Activated CD4-positive, alpha-beta T cell treated with anti-CD3 and anti-CD28 coated beads for 36 hours (primary cell): ENCODE data around the gene SIRPG. TPM values are rescaled to one million over a fixed set of nuclear protein-coding genes. Genes with fewer than 3 reads are reported as not detected.

Source experiments
- ATAC-seq: fragments of 200-7000 bp; cut with Tn5 transposase; one replicate; pipeline ENCODE4 v1.10.0; 2021; ENCODE audit warnings: mild to moderate bottlenecking, moderate library complexity
- CTCF ChIA-PET: fragments of 350-600 bp; sonication (Branson Sonifier 250); formaldehyde crosslinking; loops from one replicate; lab custom pipeline; 2021; ENCODE audit warnings: antibody characterized with exemption; lab: Charles Lee
- POLR2A ChIA-PET: fragments of 350-600 bp; sonication (Branson Sonifier 250); formaldehyde crosslinking; loops from one replicate; lab custom pipeline; 2021; ENCODE audit warnings: antibody characterized with exemption, inconsistent platforms; lab: Charles Lee
- DNase-seq: peaks from one replicate; pipeline ENCODE4 v3.0.0-alpha.2; 2020
- H3K27ac Mint-ChIP-seq: one replicate; pipeline ENCODE4 v1.8.0; 2021; ENCODE audit warnings: mixed read lengths
- H3K27me3 Mint-ChIP-seq: one replicate; pipeline ENCODE4 v1.8.0; 2021; ENCODE audit warnings: mixed read lengths
- H3K36me3 Mint-ChIP-seq: one replicate; pipeline ENCODE4 v1.8.0; 2021; ENCODE audit warnings: low read depth, mixed read lengths
- H3K4me1 Mint-ChIP-seq: one replicate; pipeline ENCODE4 v1.8.0; 2021; ENCODE audit warnings: mixed read lengths
- H3K4me3 Mint-ChIP-seq: one replicate; pipeline ENCODE4 v1.8.0; 2021; ENCODE audit warnings: mild to moderate bottlenecking, moderate library complexity, mixed read lengths
- H3K9me3 Mint-ChIP-seq: one replicate; pipeline ENCODE4 v1.8.0; 2021; ENCODE audit warnings: low read depth, mixed read lengths
- intact Hi-C, 2 experiments: fragments of 100-400 bp; cut with DNase I in 1 of 2; cut with micrococcal nuclease in 1 of 2; formaldehyde crosslinking; loops; one replicate each; pipeline versions ENCODE4 v1.14.2 to v1.15.1; 2022 to 2024; cut with DNase I, micrococcal nuclease
- total RNA-seq, 2 experiments: library from RNA; stranded (reverse); gene quantifications; one replicate each; pipeline ENCODE4 v1.2.3, GENCODE V29; 2021

SIRPG gene
- total RNA-seq, 2 experiments from 2014 or later = 34.3 to 48.7 TPM

DNA sequence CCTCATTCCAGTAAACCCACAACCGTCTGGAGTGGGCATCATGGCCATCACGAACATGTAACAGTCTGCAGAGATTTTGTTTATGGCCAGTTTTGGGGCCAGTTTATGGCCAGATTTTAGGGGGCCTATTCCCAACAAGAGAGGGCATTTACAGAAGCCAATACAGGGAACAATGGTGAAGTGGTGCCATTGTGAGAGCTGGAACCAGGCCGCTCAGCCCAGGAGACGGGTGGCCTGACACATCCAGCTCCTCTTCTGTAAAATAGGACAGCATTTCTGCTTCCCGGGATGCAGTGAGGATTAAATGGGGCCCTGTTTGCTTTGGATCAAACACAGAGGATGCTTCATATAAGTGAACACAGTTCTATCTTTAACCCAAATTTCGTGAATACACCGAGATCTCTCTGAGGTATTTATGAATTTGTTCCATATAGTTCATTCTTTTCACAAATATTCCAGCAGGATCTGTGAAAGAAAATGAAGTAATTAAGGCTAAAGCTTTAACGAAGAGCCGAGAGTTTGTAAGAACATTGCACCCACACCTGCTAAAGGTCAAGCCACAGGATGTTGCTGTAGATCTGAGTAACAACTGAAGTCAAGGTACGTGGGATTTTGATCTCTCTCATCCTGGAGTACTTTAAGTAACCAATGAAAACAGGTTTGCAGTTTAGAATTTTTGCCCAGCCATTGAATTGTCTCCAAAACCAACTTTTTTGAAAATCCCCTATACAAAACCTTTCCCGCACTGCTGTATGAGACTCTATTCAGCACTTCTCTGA lies 14.5 kb upstream of the SIRPG start:
- POLR2A ChIA-PET = no interaction called here
- DNase-seq = peak; percentile 70
- CTCF ChIA-PET = no interaction called here

GRCh38 chr20:1669304-1669703 lies 11.7 kb upstream of the SIRPG start:
- intact Hi-C loops = loop anchor here (5.0 to 10.0 kb wide), 3 partner anchors 63 to 835 kb away; partner anchors contain the start of genes FAM110A (in 1 of the 2) and STK35 (in 1 of the 2)
- Mint-ChIP-seq H3K9me3 (peaks cover 4% of the 10 kb centered on the region), H3K4me1 (peaks cover 97% of the 10 kb centered on the region), H3K4me3 (no peak overlapping the region), H3K27ac (peak overlapping the region; percentile 97), H3K36me3 (peaks cover 35% of the 10 kb centered on the region), H3K27me3 (no peaks in the 10 kb centered on the region)
- POLR2A ChIA-PET = no interaction called here
- CTCF ChIA-PET = no interaction called here
- ATAC-seq (no peak), DNase-seq (no peak)

More for the DNA sequence above, 14.5 kb upstream of the SIRPG start:
- intact Hi-C loops = loop anchor here (1.0 to 2.0 kb wide), 4 partner anchors 8 to 19 kb away; no protein-coding TSS in a partner anchor
- peak; percentile 70 for ATAC-seq
- Mint-ChIP-seq H3K4me1 (peaks cover 99% of the 10 kb centered on the region), H3K4me3 (peak overlapping the region; percentile 57), H3K27ac (peak overlapping the region; percentile 97), H3K36me3 (peaks cover 44% of the 10 kb centered on the region), H3K9me3 (peaks cover 4% of the 10 kb centered on the region), H3K27me3 (no peaks in the 10 kb centered on the region)

GRCh38 chr20:1667502-1668085 lies 10.0 kb upstream of the SIRPG start:
- ChIA-PET POLR2A (interaction anchor here (0.7 kb wide), 1 partner anchor 45 kb away, joined by 3 read pairs; no protein-coding TSS in a partner anchor), CTCF (interaction anchor here (1.0 to 1.3 kb wide), 2 partner anchors 9 to 96 kb away, joined by 3 to 7 read pairs; no protein-coding TSS in a partner anchor)
- Mint-ChIP-seq H3K27me3 (no peaks in the 10 kb centered on the region), H3K4me3 (no peak overlapping the region), H3K27ac (peak overlapping the region; percentile 51), H3K36me3 (peaks cover 47% of the 10 kb centered on the region), H3K4me1 (peaks cover 97% of the 10 kb centered on the region), H3K9me3 (peaks cover 8% of the 10 kb centered on the region)
- ATAC-seq (peak; percentile 33), DNase-seq (peak; percentile 45)
- intact Hi-C loops = loop anchor here (5.0 to 10.0 kb wide), 3 partner anchors 65 to 833 kb away; partner anchors contain the start of genes FAM110A (in 1 of the 2) and STK35 (in 1 of the 2)

DNA sequence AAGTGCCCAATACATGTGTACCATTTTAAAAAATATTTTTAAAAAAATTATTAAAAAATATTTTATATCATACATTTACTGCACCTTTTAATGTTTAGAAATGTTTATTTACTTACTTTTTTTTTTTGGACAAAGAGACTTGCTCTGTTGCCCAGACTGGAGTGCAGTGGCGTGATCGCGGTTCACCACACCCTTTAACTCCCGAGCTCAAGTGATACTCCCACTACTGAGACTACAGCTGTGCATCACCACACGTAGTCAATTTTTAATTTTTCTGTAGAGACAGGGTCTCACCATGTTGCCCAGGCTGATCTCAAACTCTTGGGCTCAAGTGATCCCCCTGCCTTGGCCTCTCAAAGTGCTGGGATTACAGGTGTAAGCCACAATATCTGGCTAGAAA lies 9.2 kb upstream of the SIRPG start:
- ATAC-seq (no peak), DNase-seq (peak; percentile 46)
- Mint-ChIP-seq H3K27me3 (no peaks in the 10 kb centered on the region), H3K27ac (peak overlapping the region; percentile 51), H3K9me3 (peaks cover 8% of the 10 kb centered on the region), H3K36me3 (peaks cover 43% of the 10 kb centered on the region), H3K4me1 (peaks cover 97% of the 10 kb centered on the region), H3K4me3 (no peak overlapping the region)
- ChIA-PET CTCF (interaction anchor here (0.6 to 1.7 kb wide), 3 partner anchors 10 to 97 kb away, joined by 3 to 8 read pairs (median 3); no protein-coding TSS in a partner anchor), POLR2A (no interaction called here)
- intact Hi-C loops = loop anchor here (5.0 to 10.0 kb wide), 3 partner anchors 65 to 832 kb away; partner anchors contain the start of genes FAM110A (in 1 of the 2) and STK35 (in 1 of the 2)

DNA sequence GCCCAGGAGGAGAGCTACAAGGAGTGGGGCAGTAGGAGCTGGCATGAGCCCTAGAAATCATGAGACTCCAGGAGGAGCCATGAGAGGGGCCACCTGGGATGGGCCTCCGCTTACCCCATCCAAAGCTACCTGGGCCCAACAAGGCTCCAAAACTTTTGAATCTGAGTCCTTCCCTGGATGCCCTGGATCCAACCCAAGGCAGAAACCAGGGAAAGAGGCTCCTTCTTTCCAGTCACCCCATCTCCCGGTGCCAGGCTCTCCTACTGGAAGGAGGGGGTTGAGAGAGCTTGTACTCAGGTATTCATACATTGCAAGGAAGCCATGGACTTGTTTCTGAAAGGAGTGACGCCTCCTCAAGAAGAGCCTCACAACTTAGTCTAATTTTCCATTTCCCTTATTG lies 7.8 kb upstream of the SIRPG start:
- peaks cover 4% of the 10 kb centered on the region for H3K9me3 Mint-ChIP-seq
- peak; percentile 21 for ATAC-seq
- intact Hi-C loops = loop anchor here (2.0 to 10.0 kb wide), 4 partner anchors 67 to 831 kb away; partner anchors contain the start of genes FAM110A (in 1 of the 2) and STK35 (in 1 of the 2)
- no peak for DNase-seq
- H3K27me3 Mint-ChIP-seq = no peaks in the 10 kb centered on the region
- H3K27ac Mint-ChIP-seq = peak overlapping the region; percentile 98
- H3K4me3 Mint-ChIP-seq = peak overlapping the region; percentile 65
- H3K4me1 Mint-ChIP-seq = peaks cover 97% of the 10 kb centered on the region
- ChIA-PET CTCF (interaction anchor here (0.7 to 2.3 kb wide), 7 partner anchors 12 to 241 kb away, joined by 3 to 8 read pairs (median 4); no protein-coding TSS in a partner anchor), POLR2A (interaction anchor here (1.5 kb wide), 1 partner anchor 18 kb away, joined by 4 read pairs; no protein-coding TSS in a partner anchor)
- peaks cover 36% of the 10 kb centered on the region for H3K36me3 Mint-ChIP-seq

GRCh38 chr20:1664911-1665310 lies 7.3 kb upstream of the SIRPG start:
- DNase-seq (peak; percentile 78), ATAC-seq (peak; percentile 46)
- Mint-ChIP-seq H3K4me3 (peak overlapping the region; percentile 65), H3K27ac (peak overlapping the region; percentile 98), H3K36me3 (peaks cover 36% of the 10 kb centered on the region), H3K9me3 (peaks cover 4% of the 10 kb centered on the region), H3K27me3 (no peaks in the 10 kb centered on the region), H3K4me1 (peaks cover 96% of the 10 kb centered on the region)
- POLR2A ChIA-PET = interaction anchor here (1.5 kb wide), 1 partner anchor 18 kb away, joined by 4 read pairs; no protein-coding TSS in a partner anchor
- CTCF ChIA-PET = interaction anchor here (0.7 to 2.3 kb wide), 4 partner anchors 16 to 241 kb away, joined by 3 to 6 read pairs (median 4); no protein-coding TSS in a partner anchor
- intact Hi-C loops = loop anchor here (1.0 to 10.0 kb wide), 5 partner anchors 7 to 830 kb away; partner anchors contain the start of genes FAM110A (in 1 of the 2) and STK35 (in 1 of the 2)

- intact Hi-C loops = loop anchor here (1.0 to 10.0 kb wide), 3 partner anchors 8 to 829 kb away; partner anchors contain the start of gene FAM110A (in 1 of the 2)
- peaks cover 4% of the 10 kb centered on the region for H3K9me3 Mint-ChIP-seq
- H3K27ac Mint-ChIP-seq = peak overlapping the region; percentile 98
- ChIA-PET CTCF (interaction anchor here (0.5 to 0.9 kb wide), 2 partner anchors 25 to 988 kb away, joined by 3 read pairs; no protein-coding TSS in a partner anchor), POLR2A (no interaction called here)
- H3K36me3 Mint-ChIP-seq = peaks cover 35% of the 10 kb centered on the region
- peak overlapping the region; percentile 47 for H3K4me3 Mint-ChIP-seq
- peaks cover 96% of the 10 kb centered on the region for H3K4me1 Mint-ChIP-seq
- DNase-seq (peak; percentile 46), ATAC-seq (peak; percentile 55)
- no peaks in the 10 kb centered on the region for H3K27me3 Mint-ChIP-seq
Observed at GRCh38 chr20:1663917-1664316, 6.3 kb upstream of the SIRPG start.

DNA sequence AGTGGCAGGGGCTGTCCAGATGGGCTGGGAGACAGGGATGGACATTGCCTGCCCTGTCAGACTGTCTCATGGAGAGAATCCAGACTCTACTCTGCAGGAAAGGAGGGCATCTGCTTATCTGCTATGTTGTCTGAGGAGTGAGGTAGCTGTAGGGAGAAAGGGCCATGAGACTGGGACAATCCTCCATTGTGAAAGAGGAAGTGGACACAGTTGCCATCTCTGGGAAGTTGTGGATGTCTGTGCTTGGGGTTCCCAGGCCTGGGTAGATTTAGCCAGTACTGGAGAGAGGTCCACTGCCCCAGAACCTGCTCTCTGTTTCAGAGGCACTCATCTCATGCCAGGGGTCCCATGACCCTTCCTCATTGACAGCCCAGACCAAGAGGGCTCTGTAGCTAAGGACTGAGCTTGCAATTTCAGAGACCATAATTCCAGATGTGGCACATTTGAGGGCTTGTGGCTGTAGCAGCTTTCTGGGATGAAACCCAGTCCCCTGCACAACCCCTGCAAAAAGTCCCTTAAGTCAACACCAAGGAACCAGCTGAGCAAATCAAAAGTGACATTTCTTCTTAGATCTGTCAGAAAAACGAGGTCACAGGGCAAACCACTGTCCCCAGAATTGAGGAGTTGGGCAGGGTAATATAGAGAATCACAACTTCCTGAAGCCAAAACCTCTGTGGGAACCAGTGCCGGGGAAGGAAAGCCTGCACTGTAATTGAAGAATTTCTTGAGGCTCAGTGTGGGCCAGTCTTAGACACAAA lies 4.1 kb upstream of the SIRPG start:
- Mint-ChIP-seq H3K9me3 (peaks cover 4% of the 10 kb centered on the region), H3K4me1 (peaks cover 96% of the 10 kb centered on the region), H3K4me3 (no peak overlapping the region), H3K36me3 (peaks cover 26% of the 10 kb centered on the region), H3K27ac (peak overlapping the region; percentile 91), H3K27me3 (no peaks in the 10 kb centered on the region)
- intact Hi-C loops = loop anchor here in 1 of 2 experiments (10.0 kb wide), 1 partner anchor 827 kb away; the partner anchor contains the start of gene FAM110A
- ChIA-PET POLR2A (no interaction called here), CTCF (no interaction called here)
- DNase-seq = peak; percentile 39
- ATAC-seq = no peak

DNA sequence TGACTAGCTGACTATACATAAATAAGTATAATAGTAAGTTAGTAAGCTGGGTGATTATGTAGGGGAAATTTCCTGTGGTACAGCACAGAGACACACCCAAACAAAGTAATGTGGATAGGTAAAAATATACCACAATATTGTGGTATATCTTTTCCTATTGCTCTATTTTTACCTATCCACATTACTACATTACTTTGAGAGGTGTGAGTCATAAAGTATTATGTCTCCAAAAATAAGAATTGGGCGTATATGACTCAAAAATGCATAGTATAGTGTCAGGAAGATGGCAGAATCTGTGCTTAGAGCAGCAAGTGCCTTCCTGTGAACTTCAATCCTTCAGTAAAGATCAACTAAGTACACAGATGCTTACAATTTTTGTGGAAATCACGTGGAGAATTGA lies 2.7 kb upstream of the SIRPG start:
- intact Hi-C loops = loop anchor here (1.0 to 10.0 kb wide), 4 partner anchors 12 to 825 kb away; partner anchors contain the start of gene FAM110A (in 1 of the 2)
- POLR2A ChIA-PET = interaction anchor here (0.5 kb wide), 1 partner anchor 117 kb away, joined by 5 read pairs; no protein-coding TSS in a partner anchor
- H3K27me3 Mint-ChIP-seq = no peaks in the 10 kb centered on the region

DNA sequence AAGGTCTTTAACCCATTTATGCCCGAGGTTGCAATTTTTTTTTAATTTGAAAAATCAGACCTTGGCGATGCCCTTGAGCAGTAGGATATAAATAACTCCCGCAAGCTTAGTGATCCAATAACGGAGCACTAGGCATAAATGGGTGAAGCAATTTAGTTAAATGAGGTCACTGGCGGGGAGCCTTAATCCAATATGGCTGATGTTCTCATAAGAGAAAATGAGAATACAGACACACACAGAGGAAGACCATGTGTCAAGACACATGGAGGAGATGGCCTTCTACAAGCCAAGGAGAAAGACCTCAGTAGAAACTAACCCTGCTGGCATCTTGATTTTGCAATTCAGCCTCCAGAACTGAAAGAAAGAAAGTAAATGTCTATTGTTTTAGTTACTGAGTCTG lies 735 bp downstream of the SIRPG start:
- ChIA-PET POLR2A (interaction anchor here (1.1 kb wide), 1 partner anchor 34 kb away, joined by 4 read pairs; no protein-coding TSS in a partner anchor), CTCF (interaction anchor here (1.2 to 1.3 kb wide), 2 partner anchors 9 to 10 kb away, joined by 3 to 5 read pairs; no protein-coding TSS in a partner anchor)
- intact Hi-C loops = loop anchor here in 1 of 2 experiments (5.0 kb wide), 1 partner anchor 75 kb away; no protein-coding TSS in a partner anchor
- Mint-ChIP-seq H3K9me3 (peaks cover 14% of the 10 kb centered on the region), H3K4me1 (peaks cover 88% of the 10 kb centered on the region), H3K27ac (peak overlapping the region; percentile 98), H3K36me3 (peaks cover 39% of the 10 kb centered on the region), H3K27me3 (no peaks in the 10 kb centered on the region), H3K4me3 (peak overlapping the region; percentile 84)
- ATAC-seq = peak; percentile 25
- no peak for DNase-seq

More for the DNA sequence above, 2.7 kb upstream of the SIRPG start:
- peaks cover 27% of the 10 kb centered on the region for H3K36me3 Mint-ChIP-seq
- ATAC-seq (peak; percentile 56), DNase-seq (no peak)
- CTCF ChIA-PET = interaction anchor here (1.0 to 1.6 kb wide), 2 partner anchors 11 to 16 kb away, joined by 3 to 4 read pairs; no protein-coding TSS in a partner anchor
- peak overlapping the region; percentile 91 for H3K27ac Mint-ChIP-seq
- peak overlapping the region; percentile 10 for H3K4me3 Mint-ChIP-seq
- peaks cover 4% of the 10 kb centered on the region for H3K9me3 Mint-ChIP-seq
- peaks cover 90% of the 10 kb centered on the region for H3K4me1 Mint-ChIP-seq
